ENCODE data around the gene FAM81B. TPM values are rescaled to one million over a fixed set of nuclear protein-coding genes. Genes with fewer than 3 reads are reported as not detected.

Gene FAM81B
- total RNA-seq, 1 experiment from 2014 or later = not detected

GRCh38 chr5:95446560-95447221, 55.5 kb downstream of the FAM81B start:
- no peak for DNase-seq (ENCODE audit: low read depth)
- in situ Hi-C loops (cut with HindIII; ENCODE audit: low pct_unique_long_range_greater_than_20kb, low sequenced_read_pairs) = no loop called here

GRCh38 chr5:95447961-95448360, 56.8 kb downstream of the FAM81B start:
- no peak for DNase-seq (ENCODE audit: low read depth)
- in situ Hi-C loops (cut with HindIII; ENCODE audit: low pct_unique_long_range_greater_than_20kb, low sequenced_read_pairs) = no loop called here

- no peak for DNase-seq (ENCODE audit: low read depth)
- in situ Hi-C loops (cut with HindIII; ENCODE audit: low pct_unique_long_range_greater_than_20kb, low sequenced_read_pairs) = no loop called here
Observed at GRCh38 chr5:95448789-95449188, 57.6 kb downstream of the FAM81B start.

GRCh38 chr5:95449460-95449859, 58.3 kb downstream of the FAM81B start:
- in situ Hi-C loops (cut with HindIII; ENCODE audit: low pct_unique_long_range_greater_than_20kb, low sequenced_read_pairs) = no loop called here

GRCh38 chr5:95454536-95454935, 63.4 kb downstream of the FAM81B start:
- no peak for DNase-seq (ENCODE audit: low read depth)

More at GRCh38 chr5:95449460-95449859, 58.3 kb downstream of the FAM81B start:
- no peak for DNase-seq (ENCODE audit: low read depth)

GRCh38 chr5:95460665-95461064, 69.5 kb downstream of the FAM81B start:
- in situ Hi-C loops (cut with HindIII; ENCODE audit: low pct_unique_long_range_greater_than_20kb, low sequenced_read_pairs) = no loop called here
- DNase-seq (ENCODE audit: low read depth) = no peak

More at GRCh38 chr5:95454536-95454935, 63.4 kb downstream of the FAM81B start:
- in situ Hi-C loops (cut with HindIII; ENCODE audit: low pct_unique_long_range_greater_than_20kb, low sequenced_read_pairs) = no loop called here

- DNase-seq (ENCODE audit: low read depth) = no peak
- in situ Hi-C loops (cut with HindIII; ENCODE audit: low pct_unique_long_range_greater_than_20kb, low sequenced_read_pairs) = no loop called here
Observed at GRCh38 chr5:95471487-95471886, 80.3 kb downstream of the FAM81B start.

- no peak for DNase-seq (ENCODE audit: low read depth)
- in situ Hi-C loops (cut with HindIII; ENCODE audit: low pct_unique_long_range_greater_than_20kb, low sequenced_read_pairs) = no loop called here
Observed at GRCh38 chr5:95471942-95472341, 80.8 kb downstream of the FAM81B start.

- in situ Hi-C loops (cut with HindIII; ENCODE audit: low pct_unique_long_range_greater_than_20kb, low sequenced_read_pairs) = no loop called here
- no peak for DNase-seq (ENCODE audit: low read depth)
Observed at GRCh38 chr5:95484421-95484820, 93.3 kb downstream of the FAM81B start.

GRCh38 chr5:95486191-95486590, 95.0 kb downstream of the FAM81B start:
- no peak for DNase-seq (ENCODE audit: low read depth)
- in situ Hi-C loops (cut with HindIII; ENCODE audit: low pct_unique_long_range_greater_than_20kb, low sequenced_read_pairs) = no loop called here

GRCh38 chr5:95487880-95488279, 96.7 kb downstream of the FAM81B start:
- no peak for DNase-seq (ENCODE audit: low read depth)
- in situ Hi-C loops (cut with HindIII; ENCODE audit: low pct_unique_long_range_greater_than_20kb, low sequenced_read_pairs) = no loop called here

Other genes with a start within 250 kb of the FAM81B start
- 34.4 and 42.4 TPM in 2 replicates for gene MCTP1, start 106.3 kb upstream of the FAM81B start, total RNA-seq (2014; rRNA removed; shearing (Covaris generic); ENCODE audit: low replicate concordance)
- gene SKIC3, start 163.6 kb downstream of the FAM81B start, total RNA-seq (2014; rRNA removed; shearing (Covaris generic); ENCODE audit: low replicate concordance) = 19.7 and 33.1 TPM in 2 replicates
- gene ARSK, start 163.7 kb downstream of the FAM81B start, total RNA-seq (2014; rRNA removed; shearing (Covaris generic); ENCODE audit: low replicate concordance) = 1.9 and 9.3 TPM in 2 replicates
- gene GPR150, start 228.7 kb downstream of the FAM81B start, total RNA-seq (2014; rRNA removed; shearing (Covaris generic); ENCODE audit: low replicate concordance) = 0.17 TPM in 1 of 2 replicates, not detected in the other

All from Caki2 (cell line).